Measurements from ENCODE around the gene DONSON. TPM values are rescaled to one million over a fixed set of nuclear protein-coding genes. Genes with fewer than 3 reads are reported as not detected.
"Not testable (repeated sequence)": the region's sequence is repeated elsewhere in the genome, so short reads cannot be mapped to it uniquely, and the experiment has no call there.

The DONSON gene
- total RNA-seq (2022) (13.8 and 18.2 TPM in 2 replicates), Bru-seq, nascent RNA (percentile 75 among the genes with signal in this experiment), BruChase-seq, experiment 1, labeled RNA remaining after a 6-hour chase (percentile 77 among the genes with signal in this experiment), BruChase-seq, experiment 2, labeled RNA remaining after a 2-hour chase (percentile 77 among the genes with signal in this experiment)
- long read RNA-seq, transcript DONSON-201 (10 exons, 2,170 nt), result major isoform, 18 of 30 reads
- long read RNA-seq, partial matches to known transcripts, result 2 of 30 reads
- long read RNA-seq, other reads (novel, unspliced or antisense), result 10 of 30 reads

- DNase-seq, result peak; percentile 91
- Mint-ChIP-seq H3K9me3 (ENCODE audit: low read depth, unreplicated experiment) (no peaks in the 10 kb centered on the region), H3K4me1 (ENCODE audit: low read depth, unreplicated experiment) (no peaks in the 10 kb centered on the region), H3K36me3 (ENCODE audit: insufficient read depth, unreplicated experiment) (peaks cover 17% of the 10 kb centered on the region), H3K27ac (ENCODE audit: unreplicated experiment) (peak within 1 kb of the TSS; percentile 72), H3K27me3 (ENCODE audit: unreplicated experiment) (no peaks in the 10 kb centered on the region), H3K4me3 (ENCODE audit: low read depth, unreplicated experiment) (peak within 1 kb of the TSS; percentile 85)
- no peak for TF ChIP-seq CTCF (IDR thresholded peaks at IDR 0.05; ENCODE audit: unreplicated experiment)
- intact Hi-C loops (cut with micrococcal nuclease; ENCODE audit: unreplicated experiment), result no loop called here
- no TSS peak for BruUV-seq (replicated peaks)
- CTCF ChIA-PET, result interaction anchor here (1.2 to 1.3 kb wide), 2 partner anchors 17 to 96 kb away, joined by 3 to 6 read pairs; no protein-coding TSS in a partner anchor
Observed at GRCh38 chr21:33588485-33589335, at the start of gene DONSON. TSS of gene DONSON (minus strand) at chr21:33588684. CDS start at chr21:33588641, 43 bp downstream.

- Mint-ChIP-seq H3K36me3 (ENCODE audit: insufficient read depth, unreplicated experiment) (no peaks in the 10 kb centered on the region), H3K27me3 (ENCODE audit: unreplicated experiment) (no peaks in the 10 kb centered on the region), H3K9me3 (ENCODE audit: low read depth, unreplicated experiment) (no peaks in the 10 kb centered on the region), H3K4me1 (ENCODE audit: low read depth, unreplicated experiment) (no peaks in the 10 kb centered on the region), H3K4me3 (ENCODE audit: low read depth, unreplicated experiment) (no peak overlapping the region), H3K27ac (ENCODE audit: unreplicated experiment) (no peak overlapping the region)
- no peak for DNase-seq
- no TSS peak for BruUV-seq (replicated peaks)
- TF ChIP-seq CTCF (IDR thresholded peaks at IDR 0.05; ENCODE audit: unreplicated experiment), result no peak
- intact Hi-C loops (cut with micrococcal nuclease; ENCODE audit: unreplicated experiment), result no loop called here
- CTCF ChIA-PET, result no interaction called here
Observed at GRCh38 chr21:33634254-33634653, 45.8 kb upstream of the DONSON start.

GRCh38 chr21:33626151-33626550, 37.7 kb upstream of the DONSON start:
- H3K27me3 Mint-ChIP-seq (ENCODE audit: unreplicated experiment); DNase-seq; H3K4me1 Mint-ChIP-seq (ENCODE audit: low read depth, unreplicated experiment); CTCF ChIA-PET; H3K9me3 Mint-ChIP-seq (ENCODE audit: low read depth, unreplicated experiment); H3K36me3 Mint-ChIP-seq (ENCODE audit: insufficient read depth, unreplicated experiment); BruUV-seq (replicated peaks); intact Hi-C loops (cut with micrococcal nuclease; ENCODE audit: unreplicated experiment); H3K27ac Mint-ChIP-seq (ENCODE audit: unreplicated experiment); H3K4me3 Mint-ChIP-seq (ENCODE audit: low read depth, unreplicated experiment): not testable (repeated sequence)

GRCh38 chr21:33622253-33622652, 33.8 kb upstream of the DONSON start:
- no TSS peak for BruUV-seq (replicated peaks)
- Mint-ChIP-seq H3K4me1 (ENCODE audit: low read depth, unreplicated experiment) (peaks cover 17% of the 10 kb centered on the region), H3K36me3 (ENCODE audit: insufficient read depth, unreplicated experiment) (peaks cover 6% of the 10 kb centered on the region), H3K27me3 (ENCODE audit: unreplicated experiment) (no peaks in the 10 kb centered on the region), H3K9me3 (ENCODE audit: low read depth, unreplicated experiment) (no peaks in the 10 kb centered on the region), H3K4me3 (ENCODE audit: low read depth, unreplicated experiment) (no peak overlapping the region), H3K27ac (ENCODE audit: unreplicated experiment) (no peak overlapping the region)
- CTCF ChIA-PET, result no interaction called here
- intact Hi-C loops (cut with micrococcal nuclease; ENCODE audit: unreplicated experiment), result no loop called here
- DNase-seq, result no peak
- TF ChIP-seq CTCF (IDR thresholded peaks at IDR 0.05; ENCODE audit: unreplicated experiment), result no peak
